K562 (cell line): ENCODE results near the gene MLANA. TPM values are rescaled to one million over a fixed set of nuclear protein-coding genes. Genes with fewer than 3 reads are reported as not detected.

Experiments used
- CBX1 ChIP-seq: sonication (generic); IDR thresholded peaks from 2 replicates; pipeline ENCODE4 v1.6.1; 2016; ENCODE audit warnings: antibody characterized with exemption, low read depth, mild to moderate bottlenecking
- E2F6 ChIP-seq, 2 experiments: IDR thresholded peaks; 2 replicates each; pipeline ENCODE4 v1.6.1; 2011; ENCODE audit warnings: borderline replicate concordance in 1 of 2, control low read depth in 1 of 2, low read depth in 1 of 2, low read length in 1 of 2, mild to moderate bottlenecking in 1 of 2, mixed read lengths in 1 of 2, moderate library complexity in 1 of 2; ENCODE audit not compliant: insufficient read depth in 1 of 2, insufficient read length in 1 of 2, poor library complexity in 1 of 2, severe bottlenecking in 1 of 2; ENCODE audit errors: extremely low read depth in 1 of 2
- FIP1L1 ChIP-seq: fragments of 200-400 bp; formaldehyde crosslinking; IDR thresholded peaks from 2 replicates; pipeline ENCODE4 v1.6.1; 2018; ENCODE audit warnings: mild to moderate bottlenecking, low read depth, low read length; ENCODE audit not compliant: poor library complexity, severe bottlenecking
- FOXA3 ChIP-seq, 2 experiments: fragments of 450-650 bp in 1 of 2; sonication (generic) in 1 of 2; formaldehyde crosslinking; IDR thresholded peaks in 1 of 2; conservative IDR thresholded peaks in 1 of 2; 2 replicates each; pipeline versions ENCODE4 v1.4.0 to v1.8.0; 2020 to 2022; ENCODE audit warnings: mild to moderate bottlenecking in 2 of 2, missing genetic modification reagents in 1 of 2
- HDAC1 ChIP-seq, 2 experiments: fragments of 450-650 bp; IDR thresholded peaks; 2 replicates each; pipeline ENCODE4 v1.6.1; 2016 to 2017; ENCODE audit warnings: inconsistent platforms in 1 of 2, mild to moderate bottlenecking in 1 of 2, moderate library complexity in 1 of 2
- ID3 ChIP-seq, 2 experiments: fragments of 250-450 bp in 1 of 2; fragments of 450-650 bp in 1 of 2; sonication (Bioruptor Pico) in 1 of 2; IDR thresholded peaks; 2 replicates each; pipeline versions ENCODE4 v1.6.1 to v1.8.0; 2016 to 2021; ENCODE audit warnings: mild to moderate bottlenecking in 2 of 2, moderate library complexity in 2 of 2, missing compliant biosample characterization in 1 of 2, missing genetic modification characterization in 1 of 2
- MAFK ChIP-seq: IDR thresholded peaks from 2 replicates; pipeline ENCODE4 v1.6.1; 2011; ENCODE audit warnings: low read length, improper control_type of control experiment
- MGA ChIP-seq: fragments of 450-650 bp; IDR thresholded peaks from 2 replicates; pipeline ENCODE4 v1.6.1; 2016; ENCODE audit warnings: mild to moderate bottlenecking, moderate library complexity
- NR2C1 ChIP-seq, 2 experiments: fragments of 450-650 bp; IDR thresholded peaks; 2 replicates each; pipeline ENCODE4 v1.6.1; 2017; ENCODE audit warnings: mild to moderate bottlenecking in 2 of 2, antibody characterized with exemption in 1 of 2, inconsistent platforms in 1 of 2, missing compliant biosample characterization in 1 of 2, missing genetic modification characterization in 1 of 2
- TAL1 ChIP-seq: fragments of 450-650 bp; IDR thresholded peaks from 2 replicates; pipeline ENCODE4 v1.6.1; 2016; ENCODE audit warnings: mild to moderate bottlenecking
- ZNF121 ChIP-seq: sonication (generic); formaldehyde crosslinking; conservative IDR thresholded peaks from 2 replicates; pipeline ENCODE4 v1.8.0; 2022; ENCODE audit warnings: missing genetic modification reagents
- ZNF140 ChIP-seq: fragments of 250-450 bp; sonication (Bioruptor Pico); IDR thresholded peaks from 2 replicates; pipeline ENCODE4 v1.8.0; 2021; ENCODE audit warnings: moderate library complexity, mild to moderate bottlenecking, inconsistent platforms
- ZNF384 ChIP-seq: IDR thresholded peaks from 2 replicates; pipeline ENCODE4 v1.6.1; 2012; ENCODE audit warnings: low read depth, low read length, improper control_type of control experiment
- ZNF444 ChIP-seq: fragments of 250-450 bp; sonication (Bioruptor Pico); IDR thresholded peaks from 2 replicates; pipeline ENCODE4 v1.4.0; 2020; ENCODE audit warnings: mild to moderate bottlenecking, moderate library complexity
- ZNF57 ChIP-seq: fragments of 450-650 bp; formaldehyde crosslinking; IDR thresholded peaks from 2 replicates; pipeline ENCODE4 v1.4.0; 2020; ENCODE audit warnings: mild to moderate bottlenecking, moderate library complexity
- polyA plus RNA-seq, 8 experiments: library from polyadenylated mRNA; depleted of rRNA in 4 of 8; stranded (reverse) in 5 of 8; unstranded in 3 of 8; fragments of >200 nt; fragmentation: Nextera tagmentation in 2 of 8; fragmentation: Illumina TruSeq in 1 of 8; extraction: Ambion mirVana in 2 of 8; extraction: Trizol in 1 of 8; gene quantifications; 2 replicates each; pipeline versions ENCODE4 v1.2.1 to v1.2.3, GENCODE V29; 2011 to 2014; ENCODE audit warnings: inconsistent platforms in 1 of 8, missing spikeins in 1 of 8
- total RNA-seq, 7 experiments: library from RNA; depleted of rRNA in 6 of 7; stranded (reverse); fragments of >200 nt in 6 of 7; fragmentation: Illumina TruSeq in 2 of 7; extraction: Trizol in 2 of 7; gene quantifications; 2 replicates each; pipeline versions ENCODE4 v1.2.1 to v1.2.3, GENCODE V29; 2011 to 2021; ENCODE audit warnings: low replicate concordance in 1 of 7

Gene MLANA
- total and polyA plus RNA-seq, 9 of the 15 experiments (the other 6 are each of a cell fraction or from before 2014, with no cell fraction given): not detected

- TF ChIP-seq MGA: peak; percentile 32; the same call in 1 of the 2 replicates
- peak in 1 of 2 experiments; percentile 47 for TF ChIP-seq E2F6 (IDR thresholded peaks at IDR 0.05; ENCODE audit: borderline replicate concordance in 1 of 2, extremely low read depth in 1 of 2, insufficient read depth in 1 of 2, insufficient read length in 1 of 2, low read depth in 1 of 2, low read length in 1 of 2, poor library complexity in 1 of 2, severe bottlenecking in 1 of 2)
- no peak for TF ChIP-seq FOXA3 (CRISPR knock-in tag; conservative IDR thresholded peaks at IDR 0.05 in 1 of 2, IDR thresholded peaks at IDR 0.05 in 1 of 2)
- no peak for TF ChIP-seq ZNF384
- TF ChIP-seq ZNF121 (CRISPR knock-in tag): no peak
- TF ChIP-seq CBX1: no peak
- no peak for TF ChIP-seq HDAC1 (IDR thresholded peaks at IDR 0.05)
- TF ChIP-seq FIP1L1: no peak
- peak; percentile 7; the same call in 1 of the 2 replicates for TF ChIP-seq MAFK
- no peak for TF ChIP-seq ZNF140 (CRISPR knock-in tag)
- no peak for TF ChIP-seq ZNF57 (CRISPR knock-in tag)
- no peak for TF ChIP-seq ZNF444
- TF ChIP-seq ID3 (CRISPR knock-in tag; IDR thresholded peaks at IDR 0.05): no peak
- no peak for TF ChIP-seq ID3 (tag; IDR thresholded peaks at IDR 0.05)
- TF ChIP-seq NR2C1 (IDR thresholded peaks at IDR 0.05): peak; percentile 27; the same call in 1 of the 2 replicates
- no peak for TF ChIP-seq NR2C1 (tag; IDR thresholded peaks at IDR 0.05)
- TF ChIP-seq TAL1: no peak
These were observed 14.0 kb upstream of the MLANA start (continued) for GRCh38 chr9:5876711-5877110.
